Measurements from ENCODE around the gene IFIT5.

DNA sequence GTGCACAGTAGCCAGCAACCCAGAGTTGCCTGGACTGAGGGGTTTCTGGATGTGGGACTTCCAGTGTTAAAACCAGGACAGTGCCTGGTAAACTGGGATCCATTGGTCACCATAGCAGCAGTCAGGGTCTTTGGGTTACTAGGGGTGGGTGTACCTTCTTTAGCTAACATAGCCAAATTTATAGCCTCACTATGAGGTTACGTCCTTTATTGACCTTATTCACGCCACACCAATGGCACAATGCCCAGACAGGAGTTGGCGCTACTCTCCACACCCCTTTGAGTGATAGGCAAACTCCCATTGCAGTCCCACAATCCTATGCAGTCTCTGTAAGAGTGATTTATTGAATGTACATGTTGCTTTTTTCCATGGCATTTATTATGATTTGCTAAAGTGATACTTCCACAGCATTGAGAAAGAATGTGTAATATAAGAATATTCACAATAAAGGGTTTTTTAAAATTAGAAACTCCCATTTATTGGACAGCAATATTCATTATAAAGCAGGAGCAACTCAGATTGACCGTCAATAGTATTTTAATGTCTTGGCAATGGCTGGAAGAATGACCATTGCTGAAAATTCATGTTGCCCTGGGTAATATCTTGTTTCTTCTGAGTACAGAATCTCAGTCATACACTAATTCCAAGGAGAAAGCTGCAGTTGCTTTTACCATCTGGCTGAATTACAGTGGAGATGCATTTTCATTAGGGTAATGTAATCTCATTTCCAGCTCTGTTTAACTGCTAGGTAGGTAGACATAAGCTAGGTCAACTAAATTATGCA, 26.1 kb downstream of the IFIT5 start:
- TF ChIP-seq FOXK2 (IDR thresholded peaks at IDR 0.05) (no peak), FOXA1 (IDR thresholded peaks at IDR 0.05) (no peak), TARDBP (IDR thresholded peaks at IDR 0.05) (no peak), SP1 (IDR thresholded peaks at IDR 0.05) (no peak), FOXM1 (IDR thresholded peaks at IDR 0.05; ENCODE audit: borderline replicate concordance) (no peak), NFRKB (IDR thresholded peaks at IDR 0.05) (no peak), ZNF384 (IDR thresholded peaks at IDR 0.05) (no peak), CTBP1 (IDR thresholded peaks at IDR 0.05; ENCODE audit: borderline replicate concordance) (no peak), ELF4 (IDR thresholded peaks at IDR 0.05) (no peak), BHLHE40 (IDR thresholded peaks at IDR 0.05; ENCODE audit: borderline replicate concordance) (no peak), L3MBTL2 (conservative IDR thresholded peaks at IDR 0.05) (no peak), ARNT (IDR thresholded peaks at IDR 0.05) (no peak)
- TF ChIP-seq, protein P1, sequence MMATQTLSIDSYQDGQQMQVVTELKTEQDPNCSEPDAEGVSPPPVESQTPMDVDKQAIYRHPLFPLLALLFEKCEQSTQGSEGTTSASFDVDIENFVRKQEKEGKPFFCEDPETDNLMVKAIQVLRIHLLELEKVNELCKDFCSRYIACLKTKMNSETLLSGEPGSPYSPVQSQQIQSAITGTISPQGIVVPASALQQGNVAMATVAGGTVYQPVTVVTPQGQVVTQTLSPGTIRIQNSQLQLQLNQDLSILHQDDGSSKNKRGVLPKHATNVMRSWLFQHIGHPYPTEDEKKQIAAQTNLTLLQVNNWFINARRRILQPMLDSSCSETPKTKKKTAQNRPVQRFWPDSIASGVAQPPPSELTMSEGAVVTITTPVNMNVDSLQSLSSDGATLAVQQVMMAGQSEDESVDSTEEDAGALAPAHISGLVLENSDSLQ (IDR thresholded peaks at IDR 0.05) = no peak

All from HEK293T (cell line).